Caco-2 (cell line): ENCODE data around the gene UBXN10. TPM values are rescaled to one million over a fixed set of nuclear protein-coding genes. Genes with fewer than 3 reads are reported as not detected.
A peak's percentile ranks its signal among the peaks of the same experiment; 100 is the strongest.

Experiments used
- BruUV-seq: library from RNA; stranded (reverse); fragments of 400-500 nt; replicated peaks from 2 replicates; lab custom pipeline; 2021; lab: Mats Ljungman, UMichigan
- CTCF ChIA-PET: fragments of 300-600 bp; sonication (Branson Sonifier 250); formaldehyde crosslinking; loops from one replicate; lab custom pipeline; 2022; ENCODE audit warnings: antibody characterized with exemption; lab: Charles Lee
- POLR2A ChIA-PET: fragments of 300-600 bp; sonication (Branson Sonifier 250); formaldehyde crosslinking; loops from one replicate; lab custom pipeline; 2022; ENCODE audit warnings: antibody characterized with exemption; lab: Charles Lee
- DNase-seq, 2 experiments: peaks; one replicate each; pipeline versions ENCODE4 v3.0.0 to v3.0.0-alpha.2; 2020 to 2022
- H3K27me3 ChIP-seq: replicated peaks from 2 replicates; pipeline ENCODE4 v1.6.0; 2011; ENCODE audit warnings: low read length; ENCODE audit not compliant: control insufficient read depth, insufficient read depth
- H3K36me3 ChIP-seq: 2 replicates; pipeline ENCODE4 v1.5.1; 2011; ENCODE audit warnings: low read length; ENCODE audit not compliant: control insufficient read depth, insufficient read depth
- H3K4me1 ChIP-seq: fragments of 250-450 bp; sonication (Bioruptor Pico); 2 replicates; pipeline ENCODE4 v1.5.1; 2020; ENCODE audit warnings: mild to moderate bottlenecking
- H3K4me3 ChIP-seq: 2 replicates; pipeline ENCODE4 v1.5.1; 2011; ENCODE audit warnings: low read depth, mild to moderate bottlenecking, control low read depth, low read length
- H3K9me3 ChIP-seq: fragments of 250-450 bp; sonication (Bioruptor Pico); 2 replicates; pipeline ENCODE4 v1.5.1; 2020; ENCODE audit warnings: mild to moderate bottlenecking, moderate library complexity
- H3K27ac Mint-ChIP-seq: one replicate; pipeline ENCODE4 v1.8.0; 2022; ENCODE audit warnings: mixed read lengths; ENCODE audit not compliant: unreplicated experiment
- H3K27me3 Mint-ChIP-seq: one replicate; pipeline ENCODE4 v1.8.0; 2022; ENCODE audit warnings: mixed read lengths; ENCODE audit not compliant: insufficient read depth, unreplicated experiment
- H3K36me3 Mint-ChIP-seq: one replicate; pipeline ENCODE4 v1.8.0; 2022; ENCODE audit warnings: mild to moderate bottlenecking, mixed read lengths; ENCODE audit not compliant: insufficient read depth, unreplicated experiment
- H3K4me1 Mint-ChIP-seq: one replicate; pipeline ENCODE4 v1.8.0; 2022; ENCODE audit warnings: low read depth, mixed read lengths; ENCODE audit not compliant: unreplicated experiment
- H3K4me3 Mint-ChIP-seq: one replicate; pipeline ENCODE4 v1.8.0; 2022; ENCODE audit warnings: mild to moderate bottlenecking, moderate library complexity, mixed read lengths; ENCODE audit not compliant: unreplicated experiment
- H3K9me3 Mint-ChIP-seq: one replicate; pipeline ENCODE4 v1.8.0; 2022; ENCODE audit warnings: mixed read lengths; ENCODE audit not compliant: unreplicated experiment
- intact Hi-C: fragments of 100-400 bp; cut with micrococcal nuclease; formaldehyde crosslinking; loops from one replicate; pipeline ENCODE4 v1.10.0; 2022; ENCODE audit not compliant: unreplicated experiment
- total RNA-seq: library from RNA; stranded (reverse); gene quantifications from 2 replicates; pipeline ENCODE4 v1.2.3, GENCODE V29; 2022
- TF ChIP-seq, protein P1 (sequence below), 2 experiments: fragments of 200-600 bp in 1 of 2; IDR thresholded peaks; 1 replicate in 1 of 2; 2 replicates in 1 of 2; pipeline versions ENCODE4 v1.5.1 to v1.8.0; 2011 to 2022; ENCODE audit warnings: antibody characterized with exemption in 1 of 2, control low read depth in 1 of 2, inconsistent platforms in 1 of 2, low read depth in 1 of 2, low read length in 1 of 2, mild to moderate bottlenecking in 1 of 2, moderate library complexity in 1 of 2; ENCODE audit not compliant: insufficient read depth in 1 of 2, severe bottlenecking in 1 of 2, unreplicated experiment in 1 of 2

Gene UBXN10
- total RNA-seq, 1 experiment from 2014 or later = 0.07 TPM

DNA sequence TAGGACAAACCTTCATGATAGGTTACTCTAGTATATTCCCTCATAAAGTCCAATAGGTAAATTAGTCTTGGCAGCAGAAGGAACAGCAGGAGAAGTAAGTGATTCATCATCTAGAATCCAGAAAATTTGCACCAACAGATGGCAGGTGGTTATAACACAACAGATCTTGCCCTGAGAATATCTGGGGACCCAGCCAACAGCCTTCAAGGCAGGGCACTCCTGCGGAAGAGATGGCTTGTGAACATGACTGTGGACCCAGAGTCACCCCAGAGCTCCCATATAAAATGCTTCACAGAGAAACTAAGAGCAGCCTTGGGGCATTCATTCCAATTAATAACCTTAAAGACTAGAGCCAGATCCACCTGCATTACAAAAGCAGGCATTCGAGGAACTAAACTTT, 8.3 kb downstream of the UBXN10 start:
- no peak for DNase-seq
- H3K27ac Mint-ChIP-seq = no peak overlapping the region

DNA sequence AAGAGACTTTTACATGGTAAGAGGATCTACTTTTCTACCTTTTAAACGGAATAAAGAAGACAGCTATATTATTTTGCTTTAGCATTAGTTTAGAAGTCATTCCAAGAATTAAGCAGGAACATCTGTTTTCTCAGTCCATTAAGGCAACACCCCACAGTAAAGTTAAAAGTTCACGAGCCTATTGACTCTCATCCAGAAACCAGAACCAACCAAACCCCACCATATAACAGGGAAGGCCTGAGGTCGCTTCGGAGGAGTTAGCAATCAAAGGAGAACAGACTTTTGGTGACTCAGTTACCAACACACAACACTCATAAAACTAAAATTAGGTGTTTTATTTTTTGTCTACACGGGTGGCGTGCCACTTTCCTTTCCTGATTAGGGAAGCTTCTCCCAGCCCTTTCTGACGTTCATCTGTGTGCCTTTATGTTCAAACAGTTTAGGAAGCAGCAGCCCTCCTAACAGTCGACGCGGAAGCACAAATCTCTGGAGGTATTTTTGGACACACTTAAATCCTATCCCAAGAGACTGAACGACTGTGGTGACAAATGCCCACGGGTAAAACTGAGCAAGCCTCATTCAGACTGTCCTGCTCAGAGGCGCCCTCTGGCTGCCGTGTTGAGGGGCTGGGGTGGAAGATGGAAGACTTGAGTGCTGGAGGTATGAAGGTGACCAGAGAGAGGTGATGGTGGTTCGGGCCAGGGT, 9.0 kb downstream of the UBXN10 start:
- Histone ChIP-seq H3K27me3 (no peaks in the 10 kb centered on the region), H3K9me3 (no peaks in the 10 kb centered on the region), H3K4me3 (no peak overlapping the region), H3K36me3 (no peaks in the 10 kb centered on the region), H3K4me1 (no peaks in the 10 kb centered on the region)
- TF ChIP-seq, protein P1, sequence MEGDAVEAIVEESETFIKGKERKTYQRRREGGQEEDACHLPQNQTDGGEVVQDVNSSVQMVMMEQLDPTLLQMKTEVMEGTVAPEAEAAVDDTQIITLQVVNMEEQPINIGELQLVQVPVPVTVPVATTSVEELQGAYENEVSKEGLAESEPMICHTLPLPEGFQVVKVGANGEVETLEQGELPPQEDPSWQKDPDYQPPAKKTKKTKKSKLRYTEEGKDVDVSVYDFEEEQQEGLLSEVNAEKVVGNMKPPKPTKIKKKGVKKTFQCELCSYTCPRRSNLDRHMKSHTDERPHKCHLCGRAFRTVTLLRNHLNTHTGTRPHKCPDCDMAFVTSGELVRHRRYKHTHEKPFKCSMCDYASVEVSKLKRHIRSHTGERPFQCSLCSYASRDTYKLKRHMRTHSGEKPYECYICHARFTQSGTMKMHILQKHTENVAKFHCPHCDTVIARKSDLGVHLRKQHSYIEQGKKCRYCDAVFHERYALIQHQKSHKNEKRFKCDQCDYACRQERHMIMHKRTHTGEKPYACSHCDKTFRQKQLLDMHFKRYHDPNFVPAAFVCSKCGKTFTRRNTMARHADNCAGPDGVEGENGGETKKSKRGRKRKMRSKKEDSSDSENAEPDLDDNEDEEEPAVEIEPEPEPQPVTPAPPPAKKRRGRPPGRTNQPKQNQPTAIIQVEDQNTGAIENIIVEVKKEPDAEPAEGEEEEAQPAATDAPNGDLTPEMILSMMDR (IDR thresholded peaks at IDR 0.05; ENCODE audit: insufficient read depth in 1 of 2, low read depth in 1 of 2, low read length in 1 of 2, severe bottlenecking in 1 of 2, unreplicated experiment in 1 of 2) = peak; percentile 54 to 65
- BruUV-seq = no TSS peak
- Mint-ChIP-seq H3K27ac (no peak overlapping the region), H3K36me3 (no peaks in the 10 kb centered on the region), H3K27me3 (peaks cover 3% of the 10 kb centered on the region), H3K9me3 (no peaks in the 10 kb centered on the region), H3K4me3 (no peak overlapping the region), H3K4me1 (no peaks in the 10 kb centered on the region)
- POLR2A ChIA-PET = no interaction called here
- DNase-seq = peak; percentile 46 to 62
- intact Hi-C loops = loop anchor here (1.0 kb wide), 2 partner anchors 220 to 277 kb away; no protein-coding TSS in a partner anchor
- CTCF ChIA-PET = interaction anchor here (0.7 kb wide), 1 partner anchor 135 kb away, joined by 4 read pairs; no protein-coding TSS in a partner anchor

More for the DNA sequence above, 8.3 kb downstream of the UBXN10 start:
- ChIA-PET POLR2A (no interaction called here), CTCF (no interaction called here)
- H3K27me3 ChIP-seq = no peaks in the 10 kb centered on the region
- H3K4me3 ChIP-seq = no peak overlapping the region
- no peaks in the 10 kb centered on the region for H3K4me1 ChIP-seq
- Mint-ChIP-seq H3K9me3 (no peaks in the 10 kb centered on the region), H3K27me3 (peaks cover 3% of the 10 kb centered on the region), H3K4me3 (no peak overlapping the region), H3K36me3 (no peaks in the 10 kb centered on the region), H3K4me1 (no peaks in the 10 kb centered on the region)
- intact Hi-C loops = no loop called here
- H3K36me3 ChIP-seq = no peaks in the 10 kb centered on the region
- no TSS peak for BruUV-seq
- H3K9me3 ChIP-seq = no peaks in the 10 kb centered on the region
- TF ChIP-seq, protein P1 (IDR thresholded peaks at IDR 0.05; ENCODE audit: insufficient read depth in 1 of 2, low read depth in 1 of 2, low read length in 1 of 2, severe bottlenecking in 1 of 2, unreplicated experiment in 1 of 2) = no peak

DNA sequence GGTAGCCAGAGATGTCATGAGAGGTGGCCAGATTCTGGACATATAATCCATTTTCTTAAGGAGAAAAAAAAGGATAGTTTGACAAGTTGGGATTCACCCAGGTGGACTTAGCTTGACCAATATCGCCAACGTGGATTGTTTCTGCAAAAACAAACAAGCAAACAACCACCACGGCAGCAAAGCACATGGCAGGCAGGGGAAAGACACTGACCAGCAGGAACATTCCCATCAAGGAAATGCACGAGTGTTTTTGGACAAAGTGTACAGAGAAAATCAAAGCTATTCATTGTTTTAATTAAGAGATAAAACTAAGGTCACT, 9.5 kb downstream of the UBXN10 start:
- TF ChIP-seq, protein P1 (IDR thresholded peaks at IDR 0.05; ENCODE audit: insufficient read depth in 1 of 2, low read depth in 1 of 2, low read length in 1 of 2, severe bottlenecking in 1 of 2, unreplicated experiment in 1 of 2) = no peak
- Histone ChIP-seq H3K36me3 (no peaks in the 10 kb centered on the region), H3K4me1 (no peaks in the 10 kb centered on the region), H3K9me3 (no peaks in the 10 kb centered on the region), H3K27me3 (no peaks in the 10 kb centered on the region), H3K4me3 (no peak overlapping the region)
- H3K4me1 Mint-ChIP-seq = no peaks in the 10 kb centered on the region
- H3K27me3 Mint-ChIP-seq = peaks cover 5% of the 10 kb centered on the region
- H3K4me3 Mint-ChIP-seq = no peak overlapping the region
- no peaks in the 10 kb centered on the region for H3K36me3 Mint-ChIP-seq
- POLR2A ChIA-PET = no interaction called here
- no peak overlapping the region for H3K27ac Mint-ChIP-seq
- intact Hi-C loops = loop anchor here (1.0 kb wide), 2 partner anchors 220 to 277 kb away; no protein-coding TSS in a partner anchor
- CTCF ChIA-PET = no interaction called here
- DNase-seq = no peak
- BruUV-seq = no TSS peak
- H3K9me3 Mint-ChIP-seq = no peaks in the 10 kb centered on the region
